Measurements from ENCODE around the gene LGALS7B. TPM values are rescaled to one million over a fixed set of nuclear protein-coding genes. Genes with fewer than 3 reads are reported as not detected.
"Not testable (repeated sequence)": the region's sequence is repeated elsewhere in the genome, so short reads cannot be mapped to it uniquely, and the experiment has no call there.

Gene LGALS7B
- total RNA-seq, 1 donor from 2014 or later, result not detected

- Mint-ChIP-seq H3K27ac (no peak overlapping the region), H3K9me3 (no peaks in the 10 kb centered on the region), H3K27me3 (no peaks in the 10 kb centered on the region), H3K36me3 (ENCODE audit: low read depth) (no peaks in the 10 kb centered on the region), H3K4me3 (peak overlapping the region; percentile 71), H3K4me1 (peaks cover 6% of the 10 kb centered on the region)
- TF ChIP-seq, protein P1, sequence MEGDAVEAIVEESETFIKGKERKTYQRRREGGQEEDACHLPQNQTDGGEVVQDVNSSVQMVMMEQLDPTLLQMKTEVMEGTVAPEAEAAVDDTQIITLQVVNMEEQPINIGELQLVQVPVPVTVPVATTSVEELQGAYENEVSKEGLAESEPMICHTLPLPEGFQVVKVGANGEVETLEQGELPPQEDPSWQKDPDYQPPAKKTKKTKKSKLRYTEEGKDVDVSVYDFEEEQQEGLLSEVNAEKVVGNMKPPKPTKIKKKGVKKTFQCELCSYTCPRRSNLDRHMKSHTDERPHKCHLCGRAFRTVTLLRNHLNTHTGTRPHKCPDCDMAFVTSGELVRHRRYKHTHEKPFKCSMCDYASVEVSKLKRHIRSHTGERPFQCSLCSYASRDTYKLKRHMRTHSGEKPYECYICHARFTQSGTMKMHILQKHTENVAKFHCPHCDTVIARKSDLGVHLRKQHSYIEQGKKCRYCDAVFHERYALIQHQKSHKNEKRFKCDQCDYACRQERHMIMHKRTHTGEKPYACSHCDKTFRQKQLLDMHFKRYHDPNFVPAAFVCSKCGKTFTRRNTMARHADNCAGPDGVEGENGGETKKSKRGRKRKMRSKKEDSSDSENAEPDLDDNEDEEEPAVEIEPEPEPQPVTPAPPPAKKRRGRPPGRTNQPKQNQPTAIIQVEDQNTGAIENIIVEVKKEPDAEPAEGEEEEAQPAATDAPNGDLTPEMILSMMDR (IDR thresholded peaks at IDR 0.05), result no peak
- DNase-seq (peak; percentile 63), ATAC-seq (ENCODE audit: low read depth) (peak; percentile 76)
- intact Hi-C loops (cut with micrococcal nuclease), result no loop called here
- CTCF ChIA-PET, result interaction anchor here (0.8 to 1.3 kb wide), 4 partner anchors 23 to 390 kb away, joined by 3 to 5 read pairs (median 3); partner anchors contain the start of genes FAM98C, MRPS12 and SARS2
- POLR2A ChIA-PET, result interaction anchor here (0.6 to 1.7 kb wide), 12 partner anchors 23 to 418 kb away, joined by 3 to 16 read pairs (median 4); partner anchors contain the start of genes ECH1, EIF3K, MAP4K1 and MRPS12
These were observed 3.5 kb downstream of the LGALS7B start for GRCh38 chr19:38792250-38793111.

GRCh38 chr19:38793177-38793576 is 4.2 kb downstream of the LGALS7B start:
- H3K27ac Mint-ChIP-seq, result no peak overlapping the region
- no peaks in the 10 kb centered on the region for H3K36me3 Mint-ChIP-seq (ENCODE audit: low read depth)
- no peak for ATAC-seq (ENCODE audit: low read depth)
- ChIA-PET POLR2A (interaction anchor here (0.6 to 1.7 kb wide), 14 partner anchors 24 to 419 kb away, joined by 3 to 16 read pairs (median 4); partner anchors contain the start of genes ECH1, EIF3K, MAP4K1 and MRPS12), CTCF (interaction anchor here (0.8 to 1.3 kb wide), 4 partner anchors 24 to 390 kb away, joined by 3 to 5 read pairs (median 3); partner anchors contain the start of genes FAM98C, MRPS12 and SARS2)
- no peak for DNase-seq
- peak overlapping the region; percentile 71 for H3K4me3 Mint-ChIP-seq
- H3K27me3 Mint-ChIP-seq, result no peaks in the 10 kb centered on the region
- H3K9me3 Mint-ChIP-seq, result no peaks in the 10 kb centered on the region
- TF ChIP-seq, protein P1 (IDR thresholded peaks at IDR 0.05), result no peak
- H3K4me1 Mint-ChIP-seq, result peaks cover 6% of the 10 kb centered on the region
- intact Hi-C loops (cut with micrococcal nuclease), result no loop called here

DNA sequence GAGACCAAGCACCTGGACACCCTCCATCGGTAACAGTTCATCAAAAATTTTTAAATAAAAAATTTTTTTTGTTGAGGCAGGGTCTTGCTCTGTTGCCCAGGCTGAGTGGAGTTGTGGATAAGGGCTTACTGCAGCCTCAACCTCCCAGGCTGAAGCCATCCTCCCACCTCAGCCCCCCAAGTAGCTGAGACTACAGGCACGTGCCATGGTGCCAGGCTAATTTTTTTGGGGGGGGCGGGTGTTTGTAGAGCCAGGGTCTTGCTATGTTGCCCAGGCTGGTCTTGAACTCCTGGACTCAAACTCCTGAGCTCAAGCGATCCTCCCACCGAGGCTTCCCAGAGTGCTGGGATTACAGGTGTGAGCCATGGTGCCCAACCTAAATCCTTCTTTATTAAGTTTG is 4.7 kb downstream of the LGALS7B start:
- Mint-ChIP-seq H3K4me1 (peaks cover 6% of the 10 kb centered on the region), H3K27ac (no peak overlapping the region), H3K36me3 (ENCODE audit: low read depth) (no peaks in the 10 kb centered on the region), H3K9me3 (no peaks in the 10 kb centered on the region), H3K4me3 (no peak overlapping the region), H3K27me3 (no peaks in the 10 kb centered on the region)
- ATAC-seq (ENCODE audit: low read depth) (no peak), DNase-seq (no peak)
- ChIA-PET CTCF (interaction anchor here (1.3 kb wide), 1 partner anchor 391 kb away, joined by 3 read pairs; the partner anchor contains the start of gene FAM98C), POLR2A (interaction anchor here (0.6 to 1.7 kb wide), 4 partner anchors 38 to 93 kb away, joined by 3 to 16 read pairs (median 6); partner anchors contain the start of gene ECH1)
- intact Hi-C loops (cut with micrococcal nuclease), result no loop called here
- TF ChIP-seq, protein P1 (IDR thresholded peaks at IDR 0.05), result no peak

DNA sequence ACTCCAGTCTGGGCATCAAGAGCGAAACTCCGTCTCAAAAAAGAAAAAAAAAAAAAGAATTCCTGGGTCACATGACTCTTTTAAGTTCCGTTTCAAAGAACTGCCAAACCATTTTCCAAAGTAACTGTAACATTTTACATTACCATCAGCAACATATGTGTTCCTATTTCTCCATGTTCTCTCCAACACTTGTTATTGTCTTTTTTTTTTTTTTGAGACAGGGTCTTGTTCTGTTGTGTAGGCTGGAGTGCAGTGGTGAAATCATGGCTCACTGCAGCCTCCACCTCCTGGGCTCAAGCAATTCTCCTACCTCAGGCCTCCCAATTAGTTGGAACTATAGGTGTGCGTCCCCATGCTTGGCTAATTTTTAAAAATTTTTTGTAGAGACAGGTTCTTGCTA is 6.5 kb downstream of the LGALS7B start:
- ChIA-PET POLR2A (interaction anchor here (0.7 kb wide), 1 partner anchor 25 kb away, joined by 5 read pairs; no protein-coding TSS in a partner anchor), CTCF (no interaction called here)
- Mint-ChIP-seq H3K4me1 (peaks cover 6% of the 10 kb centered on the region), H3K4me3 (no peak overlapping the region), H3K36me3 (ENCODE audit: low read depth) (no peaks in the 10 kb centered on the region), H3K9me3 (no peaks in the 10 kb centered on the region), H3K27ac (no peak overlapping the region), H3K27me3 (no peaks in the 10 kb centered on the region)
- ATAC-seq (ENCODE audit: low read depth) (no peak), DNase-seq (no peak)
- intact Hi-C loops (cut with micrococcal nuclease), result no loop called here
- TF ChIP-seq, protein P1 (IDR thresholded peaks at IDR 0.05), result no peak

- Mint-ChIP-seq H3K4me3 (no peak overlapping the region), H3K9me3 (no peaks in the 10 kb centered on the region), H3K27me3 (no peaks in the 10 kb centered on the region), H3K27ac (no peak overlapping the region), H3K36me3 (ENCODE audit: low read depth) (no peaks in the 10 kb centered on the region), H3K4me1 (peaks cover 6% of the 10 kb centered on the region)
- TF ChIP-seq, protein P1 (IDR thresholded peaks at IDR 0.05), result no peak
- no peak for ATAC-seq (ENCODE audit: low read depth)
- ChIA-PET CTCF (no interaction called here), POLR2A (no interaction called here)
- intact Hi-C loops (cut with micrococcal nuclease), result no loop called here
- DNase-seq, result no peak
These were observed 7.2 kb downstream of the LGALS7B start for GRCh38 chr19:38796154-38796553.

DNA sequence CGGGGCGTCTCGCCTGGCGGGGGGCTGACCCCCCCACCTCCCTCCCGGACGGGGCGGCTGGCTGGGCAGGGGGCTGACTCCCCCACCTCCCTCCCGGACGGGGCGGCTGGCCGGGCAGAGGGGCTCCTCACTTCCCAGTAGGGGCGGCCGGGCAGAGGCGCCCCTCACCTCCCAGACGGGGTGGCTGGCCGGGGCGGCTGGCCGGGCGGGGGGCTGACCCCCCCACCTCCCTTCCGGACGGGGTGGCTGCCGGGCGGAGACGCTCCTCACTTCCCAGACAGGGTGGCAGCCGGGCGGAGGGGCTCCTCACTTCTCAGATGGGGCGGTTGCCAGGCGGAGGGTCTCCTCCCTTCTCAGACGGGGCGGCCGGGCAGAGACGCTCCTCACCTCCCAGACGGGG is 8.8 kb downstream of the LGALS7B start:
- CTCF ChIA-PET; H3K4me3 Mint-ChIP-seq; POLR2A ChIA-PET; intact Hi-C loops (cut with micrococcal nuclease); H3K27me3 Mint-ChIP-seq; H3K4me1 Mint-ChIP-seq; H3K9me3 Mint-ChIP-seq; ATAC-seq (ENCODE audit: low read depth); H3K36me3 Mint-ChIP-seq (ENCODE audit: low read depth); DNase-seq; H3K27ac Mint-ChIP-seq: not testable (repeated sequence)

Measured in activated B cell treated with CpG ODN at 0.5 μM for 24 hours (primary cell).